Ramos (cell line): ENCODE results near the gene WDFY2.

Experiments
- in situ Hi-C: fragments of 300-500 bp; cut with MboI; formaldehyde crosslinking; loops from one replicate; pipeline ENCODE4 v1.14.3; 2022; ENCODE audit warnings: low sequenced_read_pairs; ENCODE audit not compliant: unreplicated experiment

WDFY2 gene

GRCh38 chr13:51760592-51760991 lies 176.3 kb downstream of the WDFY2 start:
- in situ Hi-C loops = no loop called here

- in situ Hi-C loops = no loop called here
Observed at GRCh38 chr13:51761643-51762350, 177.5 kb downstream of the WDFY2 start.

GRCh38 chr13:51763486-51763885 lies 179.2 kb downstream of the WDFY2 start:
- in situ Hi-C loops = no loop called here

DNA sequence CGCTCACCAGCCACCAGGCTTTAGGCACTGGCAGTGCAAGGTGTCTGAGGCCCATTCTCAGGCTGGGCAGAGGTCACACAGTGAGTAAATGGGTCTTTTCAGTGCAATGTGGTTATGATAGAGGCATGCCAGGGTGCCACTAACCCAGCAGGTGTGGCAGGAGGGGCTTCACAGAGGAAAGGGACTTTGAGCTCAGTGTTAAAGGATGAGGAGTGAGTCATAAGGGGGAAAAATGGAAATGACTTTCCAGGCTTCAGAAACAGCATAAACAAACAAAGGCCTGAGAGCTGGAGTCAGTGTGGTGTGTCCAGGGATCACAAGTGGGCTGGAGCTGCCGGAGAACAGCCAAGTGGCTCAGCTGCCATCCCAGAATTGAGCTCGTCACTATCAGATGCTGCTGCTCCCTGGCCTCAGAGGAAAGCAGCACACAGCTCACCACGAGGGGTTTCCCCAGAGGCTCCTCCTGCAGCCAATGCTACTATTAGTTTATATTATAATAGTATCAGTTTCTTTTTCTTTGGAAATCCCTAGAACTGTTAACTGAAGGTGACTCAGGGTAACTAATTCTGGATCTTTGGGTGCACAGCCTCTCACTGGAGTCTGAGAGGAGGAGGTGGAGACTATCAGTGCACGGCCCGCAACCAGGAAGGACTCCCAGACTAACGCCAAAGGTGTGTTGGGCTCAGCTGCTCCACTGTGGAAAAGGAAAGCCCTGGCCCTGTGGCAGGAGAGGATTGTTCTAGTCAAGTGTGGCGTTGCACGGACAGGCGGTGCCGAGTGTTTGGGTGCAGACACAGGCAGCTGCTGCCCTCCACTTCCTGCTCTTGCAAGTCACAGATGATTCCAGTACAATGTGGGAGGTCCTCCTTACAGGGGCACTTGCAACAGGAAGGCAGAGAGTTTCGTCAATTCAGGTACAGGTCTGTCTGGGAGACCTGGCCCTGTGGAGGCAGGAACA lies 180.2 kb downstream of the WDFY2 start:
- in situ Hi-C loops = no loop called here

GRCh38 chr13:51765142-51765515 lies 180.9 kb downstream of the WDFY2 start:
- in situ Hi-C loops = no loop called here

DNA sequence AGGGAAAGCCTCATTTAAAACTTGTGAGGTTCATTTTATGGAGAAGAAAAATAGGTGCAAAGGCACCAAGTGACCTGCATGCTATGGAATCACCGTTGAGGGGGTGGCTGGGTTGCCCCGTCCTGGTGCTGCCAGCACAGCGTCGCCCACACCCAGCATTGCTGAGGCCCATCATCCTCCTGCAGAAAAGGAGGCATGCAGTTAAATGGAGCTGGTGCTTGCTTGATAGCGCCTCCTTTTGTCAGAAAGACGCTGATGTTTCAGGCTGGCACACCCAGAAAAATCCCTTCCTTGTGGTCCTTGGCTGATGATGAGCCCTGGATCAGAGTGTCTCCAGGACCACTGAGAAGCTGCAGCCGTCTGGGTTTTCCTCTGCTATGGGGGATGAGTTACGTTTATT lies 182.8 kb downstream of the WDFY2 start:
- in situ Hi-C loops = no loop called here

DNA sequence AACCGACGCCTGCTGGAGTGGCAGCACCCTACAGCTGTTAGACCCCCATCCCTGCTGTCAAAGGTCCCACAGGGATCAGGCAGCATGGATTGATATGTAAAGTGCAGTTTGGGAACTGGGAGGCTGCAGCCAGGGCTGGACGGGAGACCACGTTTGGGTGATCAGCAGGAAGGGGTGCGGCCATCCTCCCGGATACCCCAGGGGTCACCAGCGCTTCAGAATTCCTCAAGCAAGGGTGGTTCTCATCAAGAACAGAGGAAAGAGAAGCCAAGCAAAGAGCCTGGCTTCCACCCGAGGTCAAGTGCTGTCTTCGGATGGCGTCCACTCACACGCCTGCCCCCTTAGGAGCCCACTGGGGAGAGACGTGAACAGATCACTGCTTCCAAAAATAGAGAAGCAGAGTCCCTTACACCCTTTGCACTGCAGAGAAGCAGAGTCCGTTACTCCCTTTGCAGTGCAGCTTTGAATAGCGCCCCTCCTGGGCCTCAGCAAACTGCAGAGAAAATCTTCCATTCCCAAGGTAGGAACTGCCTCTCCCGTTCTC lies 184.2 kb downstream of the WDFY2 start:
- in situ Hi-C loops = no loop called here

DNA sequence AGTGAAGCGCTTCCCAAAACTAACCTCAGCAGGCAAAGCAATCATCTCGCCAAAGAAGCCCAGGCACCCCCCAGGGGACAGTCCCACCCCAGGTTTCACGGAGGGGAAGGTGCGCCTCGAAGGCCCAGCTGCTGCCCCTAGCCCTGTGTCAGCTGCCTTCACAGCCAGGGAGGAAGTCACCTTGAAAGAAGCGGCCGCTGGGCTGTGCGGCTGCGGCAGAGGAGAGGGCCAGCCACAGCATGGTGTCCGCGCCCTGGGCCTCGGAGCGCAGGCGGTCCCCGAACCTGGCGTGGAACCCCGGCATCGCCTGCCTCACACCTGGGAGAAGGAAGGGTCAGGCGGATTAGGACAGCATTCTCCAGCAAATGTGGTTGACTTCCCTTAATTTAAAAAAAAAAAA lies 184.7 kb downstream of the WDFY2 start:
- in situ Hi-C loops = no loop called here

DNA sequence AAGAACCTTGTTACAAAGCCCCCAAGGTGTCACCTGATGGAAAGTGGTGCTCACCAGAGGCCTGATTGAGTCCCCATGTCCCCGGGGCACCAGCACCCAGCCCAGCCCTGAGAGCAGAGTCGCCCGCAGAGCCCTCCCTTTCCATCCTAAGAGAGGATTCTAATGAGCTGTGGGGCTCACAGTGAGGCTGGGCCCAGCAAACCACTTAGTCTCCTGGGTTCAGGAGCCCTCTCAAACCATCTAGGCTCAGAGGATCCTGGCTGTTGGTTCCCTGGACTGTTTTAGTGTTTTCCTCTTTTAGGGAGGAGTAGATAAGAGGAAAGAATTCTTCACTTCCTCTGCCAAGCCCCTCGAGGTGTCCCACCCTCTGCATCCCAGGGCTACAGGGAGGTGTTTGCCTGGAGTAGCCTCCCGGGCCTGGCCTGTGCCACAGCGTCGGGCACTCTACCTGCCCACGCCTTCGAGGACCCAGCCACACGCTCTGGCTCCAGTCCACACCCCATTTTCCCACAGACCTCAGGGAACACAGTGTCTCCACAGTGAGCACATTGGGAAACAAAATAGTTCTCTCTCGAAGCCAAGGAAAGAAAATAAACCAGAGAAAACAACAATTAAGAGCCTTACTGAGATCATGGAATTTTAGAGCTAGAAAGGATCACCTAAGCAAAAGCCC lies 185.3 kb downstream of the WDFY2 start:
- in situ Hi-C loops = no loop called here

DNA sequence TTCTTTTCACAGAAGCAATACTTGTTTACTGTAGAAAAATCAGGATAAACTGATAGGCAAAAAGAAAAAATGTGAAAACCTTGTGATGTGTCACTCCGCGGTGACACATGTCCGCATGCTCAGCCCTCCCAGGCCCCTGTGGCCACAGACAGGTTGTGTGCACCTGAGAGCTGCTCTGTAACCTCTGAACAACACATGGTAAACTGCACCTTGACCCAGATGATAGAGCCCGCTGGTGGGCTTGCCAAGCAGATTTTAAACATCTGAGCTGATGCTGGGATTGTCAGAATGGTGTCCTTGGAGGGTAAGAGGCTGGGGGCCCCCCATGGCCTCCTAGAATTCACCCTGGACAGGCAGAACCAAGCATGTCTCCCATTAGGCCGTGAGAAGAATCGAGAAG lies 185.9 kb downstream of the WDFY2 start:
- in situ Hi-C loops = no loop called here

GRCh38 chr13:51770681-51771417 lies 186.6 kb downstream of the WDFY2 start:
- in situ Hi-C loops = no loop called here

DNA sequence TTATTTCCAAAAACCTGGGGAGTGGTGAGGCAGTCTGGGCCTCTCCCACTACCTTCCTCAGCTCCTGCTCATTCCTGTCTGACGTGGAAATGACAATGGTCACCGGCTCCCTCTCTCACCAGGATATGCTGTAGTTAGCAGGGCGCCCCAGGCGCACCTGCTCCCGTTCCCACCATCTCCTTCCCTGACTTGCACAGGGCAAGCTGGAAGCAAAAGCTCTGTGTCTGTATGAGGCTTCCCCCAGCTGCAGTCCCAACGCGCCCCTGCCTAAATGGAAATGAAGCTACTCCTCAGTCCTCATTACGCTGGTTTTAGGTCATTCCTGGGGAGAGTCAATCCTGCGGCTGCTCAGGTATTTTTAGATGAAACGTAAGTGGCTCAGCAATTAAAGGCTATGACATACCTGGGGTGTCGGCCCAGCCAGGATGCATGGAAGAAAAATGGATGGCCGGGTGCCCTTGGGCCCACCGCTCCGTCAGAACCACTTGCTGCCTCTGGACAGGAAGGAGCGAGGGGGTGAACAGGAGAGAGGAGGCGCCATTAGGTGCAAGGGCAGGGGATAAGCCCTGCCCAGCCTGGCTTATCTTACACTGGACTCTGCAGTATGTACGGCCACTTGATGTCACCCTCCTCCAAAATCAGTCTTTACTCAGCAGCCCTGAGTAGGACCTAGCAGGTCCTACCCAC lies 187.3 kb downstream of the WDFY2 start:
- in situ Hi-C loops = no loop called here

- in situ Hi-C loops = no loop called here
Observed at GRCh38 chr13:51772105-51772455, 187.8 kb downstream of the WDFY2 start.

GRCh38 chr13:51772781-51773180 lies 188.5 kb downstream of the WDFY2 start:
- in situ Hi-C loops = no loop called here

DNA sequence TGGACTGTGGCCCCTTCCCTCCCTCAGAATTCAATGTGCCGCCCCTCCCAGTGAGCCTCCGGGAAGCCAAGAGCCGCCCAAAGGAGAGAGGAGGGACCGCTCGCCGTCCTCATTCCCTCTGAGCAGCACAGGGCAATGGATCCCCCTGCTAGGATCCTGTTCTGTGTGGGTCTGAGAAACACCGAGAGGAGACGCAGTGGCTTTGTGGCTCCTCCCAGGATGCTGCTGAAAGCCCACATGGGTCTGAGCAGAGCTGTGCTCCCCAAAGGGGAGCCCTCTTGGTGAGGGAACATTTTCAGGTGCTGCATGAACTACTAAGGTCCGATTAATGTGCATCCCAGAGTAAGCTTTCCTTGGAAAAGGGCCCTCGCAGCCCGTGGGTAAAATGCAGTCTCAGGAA lies 189.3 kb downstream of the WDFY2 start:
- in situ Hi-C loops = no loop called here

DNA sequence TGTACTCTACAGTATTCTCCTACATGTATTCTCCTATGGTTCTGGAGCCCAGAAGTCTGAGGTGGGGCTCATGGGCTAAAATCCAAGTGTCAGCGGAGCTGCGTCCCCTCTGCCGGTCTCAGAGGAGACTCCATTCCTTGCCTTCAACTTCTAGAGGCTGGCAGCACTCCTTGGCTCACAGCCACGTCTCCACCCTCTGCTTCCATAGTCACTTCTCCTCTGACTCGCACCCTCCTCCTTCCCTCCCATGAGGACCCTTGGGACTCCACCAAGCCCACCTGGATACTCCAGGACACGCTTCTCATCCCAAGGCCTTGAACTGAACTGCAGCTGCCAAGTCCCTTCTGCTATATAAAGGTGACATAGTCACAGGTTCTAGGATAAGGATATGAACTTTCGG lies 191.9 kb downstream of the WDFY2 start:
- in situ Hi-C loops = loop anchor here (25.0 kb wide), 2 partner anchors 89 to 189 kb away; partner anchors contain the start of gene WDFY2

DNA sequence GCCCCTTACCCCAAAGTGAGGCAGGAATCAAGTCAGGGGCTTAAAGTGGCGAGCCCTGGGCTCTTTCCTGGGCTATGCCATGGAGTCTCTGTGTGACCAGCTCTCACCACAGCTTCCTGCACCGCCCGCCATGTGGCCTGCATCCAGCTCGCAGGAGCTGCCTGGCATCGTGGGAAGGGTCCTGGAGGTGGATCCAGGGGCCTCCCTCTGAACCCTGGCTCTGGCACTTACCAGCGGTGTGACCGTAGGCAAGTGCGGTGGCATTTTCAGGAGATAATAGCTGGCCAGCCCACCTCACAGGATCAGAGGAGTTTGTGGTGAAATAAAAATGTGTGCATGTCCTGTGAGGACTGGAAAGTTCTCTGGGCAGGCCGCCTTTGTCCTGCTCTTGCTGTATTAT lies 193.7 kb downstream of the WDFY2 start:
- in situ Hi-C loops = loop anchor here (25.0 kb wide), 2 partner anchors 91 to 191 kb away; partner anchors contain the start of gene WDFY2

- in situ Hi-C loops = loop anchor here (25.0 kb wide), 2 partner anchors 91 to 191 kb away; partner anchors contain the start of gene WDFY2
Observed at GRCh38 chr13:51778392-51778791, 194.1 kb downstream of the WDFY2 start.

DNA sequence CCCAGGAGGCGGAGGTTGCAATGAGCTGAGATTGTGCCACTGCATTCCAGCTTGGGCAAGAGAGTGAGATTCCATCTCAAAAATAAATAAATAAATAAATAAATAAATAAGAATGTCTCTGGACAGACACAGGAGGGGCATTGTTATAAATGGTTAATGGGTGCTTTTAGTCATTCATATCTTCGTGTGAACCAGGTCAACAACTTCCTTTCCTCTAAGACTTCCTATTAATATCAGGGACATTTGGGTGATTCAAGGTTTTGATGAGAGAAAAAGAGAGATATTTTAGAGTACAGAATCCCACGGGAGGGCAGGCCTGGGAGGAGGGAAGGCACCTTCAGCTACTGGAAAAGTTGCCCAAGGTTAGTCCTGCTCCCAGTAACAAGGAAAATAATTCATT lies 195.8 kb downstream of the WDFY2 start:
- in situ Hi-C loops = loop anchor here (25.0 kb wide), 2 partner anchors 93 to 193 kb away; partner anchors contain the start of gene WDFY2
